GM13977 (cell line): ENCODE measurements around the gene CACNA1E.

ENCODE experiments used
- DNase-seq: peaks from one replicate; pipeline ENCODE4 v3.0.0; 2012; ENCODE audit warnings: low spot score
- in situ Hi-C: fragments of 300-500 bp; cut with MboI; formaldehyde crosslinking; loops from one replicate; pipeline ENCODE4 v1.12.0; 2022; ENCODE audit warnings: low sequenced_read_pairs, low pct_unique_long_range_greater_than_20kb, mixed read lengths, inconsistent platforms; ENCODE audit not compliant: unreplicated experiment
- TF ChIP-seq, protein P1 (sequence below): IDR thresholded peaks from 2 replicates; pipeline ENCODE4 v1.5.1; 2012; ENCODE audit warnings: mild to moderate bottlenecking, control low read depth; ENCODE audit not compliant: insufficient read depth; ENCODE audit errors: extremely low read depth, missing control alignments

The CACNA1E gene

DNA sequence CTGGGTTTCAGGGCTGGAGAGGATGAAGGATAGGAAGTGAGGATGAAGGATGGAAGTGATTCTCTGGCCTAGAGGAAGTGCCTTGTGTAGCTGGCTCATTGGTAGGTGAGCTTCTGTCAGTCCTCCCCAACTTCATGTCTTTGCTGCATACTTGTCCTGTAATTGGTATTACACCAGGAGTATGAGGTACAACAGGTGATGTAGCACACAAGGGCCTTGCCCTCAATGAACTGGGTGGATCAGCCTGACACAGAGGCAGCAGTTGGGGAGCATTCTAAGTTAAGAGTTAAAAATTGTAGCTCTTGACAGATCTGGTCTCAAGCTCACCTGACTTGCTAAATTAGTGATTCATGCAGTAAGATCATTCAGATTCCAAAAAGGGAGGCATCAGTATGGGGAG lies 37.9 kb upstream of the CACNA1E start:
- in situ Hi-C loops: no loop called here
- TF ChIP-seq, protein P1, sequence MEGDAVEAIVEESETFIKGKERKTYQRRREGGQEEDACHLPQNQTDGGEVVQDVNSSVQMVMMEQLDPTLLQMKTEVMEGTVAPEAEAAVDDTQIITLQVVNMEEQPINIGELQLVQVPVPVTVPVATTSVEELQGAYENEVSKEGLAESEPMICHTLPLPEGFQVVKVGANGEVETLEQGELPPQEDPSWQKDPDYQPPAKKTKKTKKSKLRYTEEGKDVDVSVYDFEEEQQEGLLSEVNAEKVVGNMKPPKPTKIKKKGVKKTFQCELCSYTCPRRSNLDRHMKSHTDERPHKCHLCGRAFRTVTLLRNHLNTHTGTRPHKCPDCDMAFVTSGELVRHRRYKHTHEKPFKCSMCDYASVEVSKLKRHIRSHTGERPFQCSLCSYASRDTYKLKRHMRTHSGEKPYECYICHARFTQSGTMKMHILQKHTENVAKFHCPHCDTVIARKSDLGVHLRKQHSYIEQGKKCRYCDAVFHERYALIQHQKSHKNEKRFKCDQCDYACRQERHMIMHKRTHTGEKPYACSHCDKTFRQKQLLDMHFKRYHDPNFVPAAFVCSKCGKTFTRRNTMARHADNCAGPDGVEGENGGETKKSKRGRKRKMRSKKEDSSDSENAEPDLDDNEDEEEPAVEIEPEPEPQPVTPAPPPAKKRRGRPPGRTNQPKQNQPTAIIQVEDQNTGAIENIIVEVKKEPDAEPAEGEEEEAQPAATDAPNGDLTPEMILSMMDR: no peak

DNA sequence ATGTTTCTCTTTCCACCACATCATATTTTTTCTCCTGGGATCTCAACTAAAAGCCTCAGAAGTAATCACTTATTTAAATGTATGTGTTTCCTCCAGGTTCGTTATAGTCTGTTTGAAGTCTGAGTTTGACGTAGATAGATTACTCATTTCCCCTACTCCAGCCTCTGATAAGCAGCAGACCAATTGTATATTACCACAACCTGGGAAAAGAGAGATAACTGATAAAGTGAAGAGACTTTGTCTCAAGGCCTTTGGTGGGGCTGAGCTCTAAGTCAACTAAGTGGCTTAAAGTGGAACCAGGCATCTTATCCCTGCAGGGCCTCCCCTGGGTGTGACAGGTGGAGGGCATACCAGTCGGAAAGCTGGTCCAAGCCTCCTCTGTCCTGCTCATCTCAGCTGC lies 34.9 kb upstream of the CACNA1E start:
- in situ Hi-C loops: no loop called here
- TF ChIP-seq, protein P1: no peak
- no peak for DNase-seq

More for the DNA sequence above, 37.9 kb upstream of the CACNA1E start:
- DNase-seq: no peak

DNA sequence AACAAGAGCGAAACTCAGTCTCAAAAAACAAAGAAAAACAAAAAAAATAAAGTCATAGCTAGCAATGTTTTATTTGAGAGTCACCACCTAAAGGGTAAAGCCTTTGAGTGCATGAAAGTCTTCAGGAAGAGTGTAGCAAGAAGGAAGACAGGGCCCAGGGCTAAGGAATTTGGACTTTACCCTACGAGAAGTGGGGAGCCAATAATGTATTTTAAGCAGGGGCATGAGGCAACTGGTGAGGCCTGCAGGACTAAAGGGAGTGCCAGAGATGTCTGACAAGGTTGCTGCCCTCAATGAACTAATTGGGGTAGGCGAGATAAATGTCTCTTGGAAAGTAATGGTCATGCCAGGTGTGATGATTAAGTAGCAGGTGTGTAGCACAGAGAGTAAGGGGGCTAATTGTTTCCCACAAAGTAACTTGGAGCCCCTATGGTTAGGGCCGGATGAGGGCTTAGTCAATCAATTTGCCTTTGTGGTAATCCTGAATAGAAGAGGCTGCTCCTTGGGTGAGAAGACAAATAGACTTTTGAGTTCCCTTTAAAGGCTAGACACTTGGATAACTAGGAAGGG lies 31.6 kb upstream of the CACNA1E start:
- DNase-seq: no peak
- TF ChIP-seq, protein P1: no peak
- in situ Hi-C loops: no loop called here

DNA sequence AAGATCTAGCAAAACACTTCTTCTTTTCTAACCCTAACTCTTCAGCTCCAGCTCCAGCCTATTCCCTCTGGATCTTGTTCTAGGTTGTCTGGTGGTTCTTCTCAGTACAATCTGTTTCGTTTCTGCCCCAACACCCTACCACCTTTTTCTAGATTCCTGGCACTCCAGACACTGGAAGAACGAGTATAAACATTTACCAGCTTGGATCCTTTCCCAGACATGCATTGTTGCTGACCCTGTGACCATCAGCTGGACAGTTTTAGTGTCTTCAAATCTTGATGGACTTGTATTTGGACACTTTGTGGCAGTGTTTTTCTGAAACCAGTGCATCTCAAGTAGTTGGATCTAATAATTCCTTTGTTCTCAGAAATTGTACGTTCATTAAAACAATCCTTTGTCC lies 30.6 kb upstream of the CACNA1E start:
- in situ Hi-C loops: no loop called here
- TF ChIP-seq, protein P1: no peak
- DNase-seq: no peak

DNA sequence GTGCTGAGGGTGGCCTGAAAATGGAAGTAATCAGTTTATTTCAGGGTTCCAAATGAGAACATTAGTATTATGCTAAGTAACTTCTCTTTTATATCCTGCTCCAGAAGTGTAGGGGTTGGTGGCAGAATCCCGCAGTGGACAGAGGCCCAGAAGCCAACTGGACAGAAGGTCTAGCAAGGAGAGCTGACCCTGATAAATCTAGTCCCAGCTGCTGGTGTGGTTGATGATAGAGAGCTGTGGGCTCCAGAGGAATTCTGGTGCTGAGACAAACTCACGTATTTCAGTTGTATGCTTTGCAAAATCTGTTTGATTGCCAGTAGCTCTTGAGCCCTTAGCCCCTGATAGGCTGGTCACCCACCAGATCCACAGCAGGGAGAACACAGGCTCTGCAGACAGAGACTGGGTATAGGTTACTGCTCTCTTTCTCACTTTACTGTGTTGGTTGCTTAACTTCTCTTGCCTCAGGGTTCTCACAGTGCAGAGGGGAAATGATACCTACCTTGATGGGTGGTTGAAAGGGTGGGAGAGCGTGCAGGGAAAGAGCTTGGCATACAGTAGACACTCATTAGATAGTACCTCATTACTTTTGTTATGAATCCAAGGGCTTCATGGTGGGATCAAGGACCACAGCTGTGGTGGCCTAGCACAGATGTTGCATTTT lies 29.6 kb upstream of the CACNA1E start:
- in situ Hi-C loops: no loop called here

DNA sequence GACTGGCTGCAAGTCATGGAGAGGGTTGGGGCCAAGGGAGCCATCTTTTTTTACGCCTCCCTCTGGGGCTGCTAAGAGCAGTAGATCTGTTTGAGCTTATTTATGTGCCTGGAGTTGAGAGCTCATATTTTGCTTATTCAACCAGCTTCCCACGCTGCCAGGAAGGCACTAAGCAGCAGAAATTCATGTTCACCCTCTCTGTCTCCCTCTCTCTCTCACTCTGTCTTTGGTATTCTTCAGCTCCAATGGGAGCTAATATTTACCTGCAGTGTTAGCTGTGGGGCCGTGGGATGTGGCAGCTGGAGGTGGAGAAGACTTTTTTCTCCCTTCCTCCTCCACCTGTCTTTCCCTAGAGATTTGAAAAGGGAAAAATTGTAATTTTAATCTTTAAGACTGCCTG lies 26.8 kb upstream of the CACNA1E start:
- TF ChIP-seq, protein P1: no peak
- in situ Hi-C loops: no loop called here
- DNase-seq: no peak

More for the DNA sequence above, 29.6 kb upstream of the CACNA1E start:
- TF ChIP-seq, protein P1: no peak
- no peak for DNase-seq

DNA sequence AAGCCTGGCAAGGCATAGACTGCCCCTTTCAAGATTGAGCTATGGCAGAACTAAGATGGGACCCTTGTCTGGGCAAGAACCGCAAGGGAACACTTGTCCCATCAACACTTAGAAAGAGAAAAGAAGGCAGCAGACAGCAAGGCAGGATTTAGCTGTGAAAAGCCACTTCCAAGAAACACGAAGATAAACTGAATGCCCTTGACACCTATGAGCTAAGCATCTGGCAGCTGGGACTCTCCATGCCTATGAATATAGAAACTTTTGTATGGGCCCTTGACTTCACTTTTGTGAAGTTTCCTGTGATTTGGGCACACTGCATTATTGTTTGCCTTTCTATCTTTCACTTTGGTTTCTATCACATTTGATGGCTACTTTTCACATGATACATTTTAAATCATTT lies 24.9 kb upstream of the CACNA1E start:
- in situ Hi-C loops: no loop called here

More for the DNA sequence above, 24.9 kb upstream of the CACNA1E start:
- TF ChIP-seq, protein P1: no peak
- no peak for DNase-seq
